Measurements from ENCODE around the gene MYBPC2.

DNA sequence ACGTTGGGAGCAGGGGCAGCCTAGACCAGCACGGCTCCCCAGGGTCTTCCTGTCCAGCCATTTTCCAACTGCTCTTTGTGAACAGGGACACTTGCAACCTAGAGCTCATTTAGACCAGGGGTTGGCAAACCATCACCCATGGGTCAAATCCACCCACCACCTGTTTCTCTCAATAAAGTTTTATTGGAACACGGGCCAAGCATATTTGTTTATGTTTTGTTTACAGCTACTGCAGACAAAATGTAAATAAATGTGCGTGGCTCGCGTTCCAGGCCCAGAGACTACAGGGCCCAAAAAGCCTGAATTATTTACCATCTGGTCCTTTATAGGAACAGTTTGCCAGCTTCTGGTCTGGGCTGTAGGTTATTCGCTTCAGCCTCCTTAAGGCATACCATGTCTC is 30.3 kb downstream of the MYBPC2 start:
- TF ChIP-seq CTCF (IDR thresholded peaks at IDR 0.05) (no peak), SIN3A (IDR thresholded peaks at IDR 0.05; ENCODE audit: borderline replicate concordance, insufficient read depth, low read depth, low read length) (no peak)
- TF ChIP-seq, protein P1, sequence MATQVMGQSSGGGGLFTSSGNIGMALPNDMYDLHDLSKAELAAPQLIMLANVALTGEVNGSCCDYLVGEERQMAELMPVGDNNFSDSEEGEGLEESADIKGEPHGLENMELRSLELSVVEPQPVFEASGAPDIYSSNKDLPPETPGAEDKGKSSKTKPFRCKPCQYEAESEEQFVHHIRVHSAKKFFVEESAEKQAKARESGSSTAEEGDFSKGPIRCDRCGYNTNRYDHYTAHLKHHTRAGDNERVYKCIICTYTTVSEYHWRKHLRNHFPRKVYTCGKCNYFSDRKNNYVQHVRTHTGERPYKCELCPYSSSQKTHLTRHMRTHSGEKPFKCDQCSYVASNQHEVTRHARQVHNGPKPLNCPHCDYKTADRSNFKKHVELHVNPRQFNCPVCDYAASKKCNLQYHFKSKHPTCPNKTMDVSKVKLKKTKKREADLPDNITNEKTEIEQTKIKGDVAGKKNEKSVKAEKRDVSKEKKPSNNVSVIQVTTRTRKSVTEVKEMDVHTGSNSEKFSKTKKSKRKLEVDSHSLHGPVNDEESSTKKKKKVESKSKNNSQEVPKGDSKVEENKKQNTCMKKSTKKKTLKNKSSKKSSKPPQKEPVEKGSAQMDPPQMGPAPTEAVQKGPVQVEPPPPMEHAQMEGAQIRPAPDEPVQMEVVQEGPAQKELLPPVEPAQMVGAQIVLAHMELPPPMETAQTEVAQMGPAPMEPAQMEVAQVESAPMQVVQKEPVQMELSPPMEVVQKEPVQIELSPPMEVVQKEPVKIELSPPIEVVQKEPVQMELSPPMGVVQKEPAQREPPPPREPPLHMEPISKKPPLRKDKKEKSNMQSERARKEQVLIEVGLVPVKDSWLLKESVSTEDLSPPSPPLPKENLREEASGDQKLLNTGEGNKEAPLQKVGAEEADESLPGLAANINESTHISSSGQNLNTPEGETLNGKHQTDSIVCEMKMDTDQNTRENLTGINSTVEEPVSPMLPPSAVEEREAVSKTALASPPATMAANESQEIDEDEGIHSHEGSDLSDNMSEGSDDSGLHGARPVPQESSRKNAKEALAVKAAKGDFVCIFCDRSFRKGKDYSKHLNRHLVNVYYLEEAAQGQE (IDR thresholded peaks at IDR 0.05; ENCODE audit: insufficient read depth in 1 of 2, low read depth in 2 of 2, low read length in 1 of 2), result no peak
